Activated naive CD4-positive, alpha-beta T cell treated with anti-CD3 and anti-CD28 coated beads, Interleukin-2, amount 50 U/mL, for 72 hours (primary cell): ENCODE measurements around the gene OR6K6. TPM values are rescaled to one million over a fixed set of nuclear protein-coding genes. Genes with fewer than 3 reads are reported as not detected.
A peak's percentile ranks its signal among the peaks of the same experiment; 100 is the strongest.

Experiments used
- ATAC-seq, 2 donors: fragments of 150-1000 bp; cut with Tn5 transposase; 2 replicates each; pipeline ENCODE4 v1.10.0; 2021; ENCODE audit warnings: mild to moderate bottlenecking in 2 of 2, moderate library complexity in 2 of 2
- DNase-seq, 2 donors: peaks; one replicate each; pipeline ENCODE4 v3.0.0; 2021 to 2022; ENCODE audit warnings: low spot score in 2 of 2
- H3K27ac Mint-ChIP-seq, 2 donors: one replicate each; pipeline ENCODE4 v1.8.0; 2022; ENCODE audit warnings: mild to moderate bottlenecking in 2 of 2, mixed read lengths in 2 of 2
- H3K36me3 Mint-ChIP-seq, 2 donors: one replicate each; pipeline ENCODE4 v1.8.0; 2022; ENCODE audit warnings: mixed read lengths in 2 of 2
- H3K9me3 Mint-ChIP-seq, 2 donors: one replicate each; pipeline ENCODE4 v1.8.0; 2022; ENCODE audit warnings: mixed read lengths in 2 of 2
- total RNA-seq, 2 donors: library from RNA; stranded (reverse); gene quantifications; one replicate each; pipeline ENCODE4 v1.2.3, GENCODE V29; 2022

The OR6K6 gene
- total RNA-seq, 2 donors from 2014 or later = not detected

DNA sequence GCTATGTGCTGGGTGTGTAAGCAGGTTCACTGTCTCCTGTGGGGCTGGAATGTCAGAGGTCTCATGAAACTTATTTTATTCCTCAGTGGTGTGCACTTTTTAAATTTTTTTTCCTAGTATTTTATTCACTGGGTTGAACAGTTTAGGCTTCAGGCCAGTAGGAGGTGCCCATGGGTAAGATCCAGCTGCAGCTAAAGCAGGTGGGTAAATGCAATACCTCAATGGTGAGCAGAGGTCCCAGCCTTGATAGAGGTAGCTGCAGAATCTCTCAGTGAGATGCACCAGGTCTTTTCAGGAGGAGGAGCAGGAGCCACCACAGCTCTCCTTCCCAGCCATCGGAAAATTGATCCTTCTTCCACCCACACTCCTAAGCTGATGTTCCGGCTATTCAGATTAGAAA is 39.1 kb downstream of the OR6K6 start:
- peak in 1 of 2 donors; percentile 14 for DNase-seq
- no peak overlapping the region for H3K27ac Mint-ChIP-seq
- ATAC-seq = peak in 1 of 2 donors; percentile 53
- H3K9me3 Mint-ChIP-seq = no peaks in the 10 kb centered on the region
- H3K36me3 Mint-ChIP-seq = no peaks in the 10 kb centered on the region

DNA sequence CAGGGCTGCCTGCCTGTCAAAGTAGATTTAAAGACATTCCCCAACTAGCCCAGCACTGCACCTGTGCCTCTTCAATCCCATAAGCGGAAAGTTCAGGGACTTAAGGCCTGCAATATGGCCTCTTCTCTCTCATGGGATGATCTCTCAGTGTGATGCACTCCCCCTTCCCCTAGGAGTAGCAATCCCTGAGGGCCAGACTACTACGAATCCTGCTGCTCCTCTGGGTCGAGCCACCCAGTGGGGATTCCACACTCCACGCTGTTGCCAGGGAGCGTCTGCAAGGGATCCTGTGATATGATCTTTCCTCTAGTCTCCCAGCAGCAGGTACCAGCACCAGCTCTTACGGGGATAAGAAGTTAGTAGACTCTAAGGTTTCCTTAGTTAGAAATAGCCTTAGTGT is 39.7 kb downstream of the OR6K6 start:
- ATAC-seq (no peak), DNase-seq (no peak)
- H3K9me3 Mint-ChIP-seq = no peaks in the 10 kb centered on the region
- H3K36me3 Mint-ChIP-seq = no peaks in the 10 kb centered on the region
- no peak overlapping the region for H3K27ac Mint-ChIP-seq

DNA sequence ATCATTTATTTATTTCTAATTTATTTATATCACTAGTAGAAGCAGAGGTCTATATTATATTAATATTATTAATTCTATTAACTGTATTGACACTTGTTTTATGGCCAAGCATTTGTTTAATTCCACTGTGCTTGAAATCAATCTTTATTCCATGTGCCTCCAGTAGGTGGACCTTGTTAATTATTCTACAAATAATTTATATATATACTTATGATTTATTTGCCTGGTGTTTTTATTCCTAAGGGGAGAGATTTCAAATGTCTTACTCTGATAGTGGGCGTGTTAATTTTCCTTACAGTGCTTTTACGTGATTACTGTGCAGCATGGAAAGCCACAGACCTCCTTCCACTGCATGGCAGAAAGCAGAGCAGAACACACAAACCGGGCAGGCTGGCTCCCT is 44.0 kb downstream of the OR6K6 start:
- Mint-ChIP-seq H3K36me3 (no peaks in the 10 kb centered on the region), H3K27ac (no peak overlapping the region), H3K9me3 (no peaks in the 10 kb centered on the region)
- no peak for DNase-seq
- ATAC-seq = no peak

DNA sequence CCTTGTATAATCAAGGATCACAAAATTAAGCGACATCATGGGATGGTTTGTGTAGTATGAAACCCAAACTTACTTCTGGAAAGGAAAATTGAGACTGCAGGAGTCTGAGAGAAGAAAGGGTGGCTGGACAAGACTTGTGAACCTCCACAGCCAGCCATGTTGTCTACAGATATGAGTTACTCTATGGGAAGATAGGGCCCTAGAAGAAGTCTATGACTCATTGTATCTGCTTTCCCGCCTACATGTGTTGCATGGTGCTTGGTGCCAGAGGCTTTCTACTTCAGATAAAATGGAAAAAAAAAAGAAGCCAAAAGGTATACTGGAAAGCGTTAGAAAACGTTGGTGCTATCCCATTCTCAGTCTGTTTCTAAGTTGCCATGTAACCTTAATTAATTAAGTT is 45.2 kb downstream of the OR6K6 start:
- peak; percentile 43 to 84 for ATAC-seq
- H3K9me3 Mint-ChIP-seq = no peaks in the 10 kb centered on the region

DNA sequence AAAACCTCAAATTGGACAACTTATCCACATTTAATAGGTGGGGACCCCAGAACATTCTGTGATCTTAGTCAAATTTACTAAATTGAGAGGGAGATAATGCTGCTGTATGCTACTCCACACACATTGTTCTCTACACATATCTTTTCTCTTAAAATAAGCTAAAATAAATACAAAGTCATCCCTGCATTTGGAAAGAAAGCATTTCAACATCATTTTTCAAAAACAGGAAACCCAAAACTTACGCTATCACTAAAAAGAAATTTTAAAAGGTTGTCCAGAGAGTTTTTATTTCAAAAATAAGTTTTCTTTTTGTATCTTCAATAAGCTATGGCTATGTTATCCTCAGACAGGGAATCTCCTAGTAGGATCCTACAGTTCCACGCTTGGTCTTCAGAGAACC is 46.0 kb downstream of the OR6K6 start:
- Mint-ChIP-seq H3K36me3 (no peaks in the 10 kb centered on the region), H3K27ac (no peak overlapping the region), H3K9me3 (no peaks in the 10 kb centered on the region)
- ATAC-seq = no peak
- DNase-seq = no peak

More for the DNA sequence above, 45.2 kb downstream of the OR6K6 start:
- H3K36me3 Mint-ChIP-seq = no peaks in the 10 kb centered on the region
- no peak for DNase-seq
- H3K27ac Mint-ChIP-seq = no peak overlapping the region

DNA sequence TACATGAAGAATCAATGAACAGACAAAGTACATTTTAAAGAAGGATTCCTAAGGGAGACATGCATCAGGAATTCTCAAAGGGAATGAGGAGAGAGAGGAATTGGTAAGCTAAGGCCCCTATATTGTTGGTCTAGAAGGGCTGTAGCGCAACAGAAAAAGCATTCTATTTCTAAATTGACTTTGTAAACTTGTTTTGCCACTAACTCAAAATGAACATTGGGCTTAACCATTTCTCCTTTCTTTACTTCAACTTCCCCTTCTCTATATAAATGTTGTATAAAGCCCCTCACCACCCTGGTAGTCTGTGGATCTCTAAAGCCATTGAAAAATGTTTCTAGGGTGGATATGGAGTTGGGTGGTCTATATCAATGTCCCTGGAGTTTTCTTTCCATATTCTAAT is 46.9 kb downstream of the OR6K6 start:
- Mint-ChIP-seq H3K9me3 (no peaks in the 10 kb centered on the region), H3K27ac (no peak overlapping the region), H3K36me3 (no peaks in the 10 kb centered on the region)
- ATAC-seq (no peak), DNase-seq (no peak)

DNA sequence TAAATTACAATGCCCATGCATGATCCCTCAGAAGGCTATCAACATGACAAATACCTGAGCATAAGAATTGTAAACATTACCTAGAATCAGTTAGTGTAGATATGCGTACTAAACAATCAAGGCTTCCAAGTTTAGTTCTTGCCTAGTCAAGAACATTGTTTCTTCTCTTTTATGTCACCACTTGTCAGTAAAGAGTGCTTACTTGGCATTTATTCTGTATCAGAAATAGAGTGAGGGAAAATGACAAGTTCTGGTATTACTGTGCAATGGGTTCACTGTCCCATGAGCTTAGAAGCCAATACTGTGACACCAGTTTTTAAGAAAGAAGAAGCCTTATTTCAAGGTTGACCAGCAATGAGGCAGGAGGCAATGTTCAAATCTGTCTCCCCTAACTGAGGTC is 49.2 kb downstream of the OR6K6 start:
- no peak overlapping the region for H3K27ac Mint-ChIP-seq
- no peak for DNase-seq
- ATAC-seq = no peak
- no peaks in the 10 kb centered on the region for H3K36me3 Mint-ChIP-seq
- H3K9me3 Mint-ChIP-seq = no peaks in the 10 kb centered on the region

Other genes with a start within 250 kb of the OR6K6 start
- gene OR6Y1, start 200.3 kb upstream of the OR6K6 start, total RNA-seq = not detected
- gene OR6P1, start 184.1 kb upstream of the OR6K6 start, total RNA-seq = not detected
- gene OR10X1, start 174.8 kb upstream of the OR6K6 start, total RNA-seq = not detected
- not detected for gene OR10Z1, start 149.5 kb upstream of the OR6K6 start, total RNA-seq
- under 1 TPM in 1 of 2 donors, not detected in 1; 0.41 TPM for gene SPTA1, start 68.0 kb upstream of the OR6K6 start, total RNA-seq
- not detected for gene OR6K2, start 54.1 kb upstream of the OR6K6 start, total RNA-seq
- gene OR6K3, start 34.0 kb upstream of the OR6K6 start, total RNA-seq = not detected
- not detected for gene OR6N1, start 17.5 kb downstream of the OR6K6 start, total RNA-seq
- gene OR6N2, start 26.5 kb downstream of the OR6K6 start, total RNA-seq = not detected
- gene MNDA, start 76.6 kb downstream of the OR6K6 start, total RNA-seq = not detected
- gene PYHIN1, start 176.8 kb downstream of the OR6K6 start, total RNA-seq = 1 to 10 TPM; 5.7 to 6.7 TPM